ENCODE measurements around the gene NEUROG2.
"Not testable (repeated sequence)": the region's sequence is repeated elsewhere in the genome, so short reads cannot be mapped to it uniquely, and the experiment has no call there.

The NEUROG2 gene

DNA sequence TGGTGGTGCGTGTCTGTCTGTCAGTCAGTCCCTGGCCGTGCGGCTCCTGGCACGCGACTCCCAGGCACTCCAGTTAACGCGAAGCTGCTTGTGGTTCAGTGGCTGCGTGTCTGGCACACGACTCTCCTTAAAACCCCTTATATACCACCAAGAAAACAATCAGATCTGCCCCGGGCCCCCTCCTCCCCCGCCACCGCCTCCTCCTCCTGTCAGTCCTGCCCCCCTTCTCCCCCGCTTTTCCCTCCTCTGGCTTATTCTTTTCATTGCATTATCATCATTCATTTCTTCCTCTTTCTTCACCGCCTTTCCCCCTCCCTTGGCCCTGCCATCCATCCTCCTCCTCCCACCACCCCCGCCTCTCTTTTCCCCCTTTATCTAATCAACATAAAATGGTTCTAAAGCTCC lies at the start of gene NEUROG2:
TSS of gene NEUROG2 (minus strand) at position 115 of the 405 bp plus-strand sequence. CDS start 705 bp downstream, outside the sequence.
- DNase-seq (ENCODE audit: low spot score), result no peak

DNA sequence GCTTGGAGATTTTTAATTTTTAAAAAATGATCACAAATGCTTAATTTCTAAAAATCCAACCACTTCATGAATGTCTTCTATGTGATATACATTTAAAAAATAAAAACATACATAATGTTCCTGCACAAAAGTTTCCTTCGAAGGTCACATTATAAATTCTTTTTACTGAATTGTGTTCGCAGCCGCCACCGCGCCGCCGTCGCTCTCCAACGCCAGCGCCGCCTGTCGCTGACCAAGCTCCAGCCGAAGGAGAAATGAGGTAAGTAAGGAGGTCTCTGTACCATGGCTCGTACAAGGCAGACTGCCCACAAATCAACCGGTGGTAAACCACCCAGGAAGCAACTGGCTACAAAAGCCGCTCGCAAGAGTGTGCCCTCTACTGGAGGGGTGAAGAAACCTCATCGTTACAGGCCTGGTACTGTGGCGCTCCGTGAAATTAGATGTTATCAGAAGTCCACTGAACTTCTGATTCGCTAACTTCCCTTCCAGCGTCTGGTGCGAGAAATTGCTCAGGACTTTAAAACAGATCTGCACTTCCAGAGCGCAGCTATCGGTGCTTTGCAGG lies 48.8 kb upstream of the NEUROG2 start:
- no peak for DNase-seq (ENCODE audit: low spot score)

DNA sequence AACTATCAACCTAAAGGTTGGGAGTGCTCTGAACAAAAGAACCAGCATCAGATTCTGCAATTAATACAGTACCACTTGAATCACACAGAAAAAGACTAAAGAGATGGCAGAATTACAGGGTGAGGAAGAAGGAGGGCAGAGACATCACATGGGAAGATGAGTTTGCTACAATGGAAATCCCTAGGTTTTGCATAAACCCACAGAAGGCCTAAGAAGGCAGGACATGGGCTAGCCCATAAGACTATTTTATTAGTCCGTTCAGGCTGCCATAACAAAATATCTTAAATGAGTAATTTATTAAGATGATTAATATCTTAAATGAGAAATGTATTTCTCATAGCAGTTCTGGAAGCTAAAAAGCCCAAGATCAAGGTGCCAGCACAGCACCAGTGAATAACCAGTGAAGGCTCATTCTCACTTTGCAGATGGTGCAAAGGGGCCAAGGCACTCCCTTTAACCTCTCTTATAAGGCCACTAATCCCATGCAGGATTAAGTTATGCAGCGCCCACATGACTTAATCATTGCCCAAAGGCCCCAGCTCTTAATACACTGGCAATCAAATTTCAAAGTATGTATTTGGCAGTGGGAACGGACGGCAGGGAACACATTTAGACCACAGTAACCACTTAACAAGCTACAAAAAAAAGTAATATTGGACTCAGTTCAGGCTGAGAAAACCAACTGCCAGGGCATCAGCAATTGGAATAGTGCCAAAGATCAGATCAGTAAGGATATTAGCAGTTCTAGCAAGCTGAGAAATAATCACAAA lies 47.6 kb upstream of the NEUROG2 start:
- peak; percentile 53 for DNase-seq (ENCODE audit: low spot score)

DNA sequence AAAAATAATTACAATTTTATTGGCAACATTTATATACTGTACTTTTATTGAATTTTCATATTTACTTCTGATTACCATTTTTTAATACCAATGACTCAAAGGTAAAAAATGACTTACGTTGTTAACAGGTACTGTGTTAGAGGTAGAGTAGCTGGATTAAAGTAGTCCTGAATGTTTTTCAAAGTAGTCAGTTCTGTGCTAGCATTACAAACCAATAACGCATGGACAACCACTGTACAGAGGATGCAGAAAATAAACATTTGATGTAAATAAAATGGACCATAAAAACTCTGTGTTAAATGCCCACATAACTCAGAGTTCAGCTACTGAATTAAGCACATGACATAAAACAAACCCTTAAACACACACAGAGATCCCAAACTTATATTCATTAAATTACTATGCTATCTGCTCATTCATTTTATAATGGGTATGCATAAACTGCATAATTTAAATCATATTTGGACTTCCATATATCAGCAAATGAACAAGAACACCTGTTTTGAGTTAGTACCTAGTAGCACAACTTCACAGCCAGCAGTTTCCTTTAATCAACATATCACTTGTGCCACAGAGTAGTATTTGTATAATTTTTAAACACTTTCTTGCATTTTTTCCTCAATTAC lies 46.4 kb upstream of the NEUROG2 start:
- no peak for DNase-seq (ENCODE audit: low spot score)

DNA sequence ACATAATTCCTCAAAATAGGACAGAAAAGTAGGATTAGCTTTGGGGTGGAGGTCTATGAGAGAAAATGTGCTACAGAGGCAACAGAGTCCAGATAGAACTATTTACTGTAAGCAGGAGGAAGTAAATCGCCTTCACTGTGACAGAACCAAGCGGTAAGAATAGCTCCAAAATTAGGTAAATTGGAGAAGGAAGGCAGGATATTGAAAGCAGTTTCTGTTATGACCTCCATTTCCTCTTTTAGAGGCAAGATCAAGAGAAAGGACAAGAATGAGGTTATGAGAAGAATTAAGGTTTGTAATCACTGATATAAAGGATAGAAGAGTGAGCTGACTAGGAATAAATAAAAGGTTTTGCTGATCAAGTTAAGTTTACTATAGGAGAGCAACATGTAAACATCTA lies 44.1 kb upstream of the NEUROG2 start:
- no peak for DNase-seq (ENCODE audit: low spot score)

DNA sequence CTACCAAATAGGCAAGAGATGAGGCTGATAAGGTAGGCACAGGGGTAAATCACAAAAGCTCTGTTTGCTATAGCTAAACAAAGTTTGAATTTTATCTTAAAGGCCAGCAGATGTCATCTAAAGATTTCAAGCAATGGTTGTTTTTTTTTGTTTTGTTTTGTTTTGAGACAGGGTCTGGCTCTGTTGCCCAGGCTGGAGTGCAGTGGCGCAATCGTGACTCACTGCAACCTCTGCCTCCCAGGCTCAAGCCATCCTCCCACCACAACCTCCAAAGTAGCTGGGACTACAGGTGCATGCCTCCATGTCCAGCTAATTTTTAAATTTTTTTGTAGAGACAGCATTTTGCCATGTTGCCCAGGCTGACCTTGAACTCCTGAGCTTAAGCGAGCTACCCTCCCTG lies 43.1 kb upstream of the NEUROG2 start:
- DNase-seq (ENCODE audit: low spot score), result no peak

DNA sequence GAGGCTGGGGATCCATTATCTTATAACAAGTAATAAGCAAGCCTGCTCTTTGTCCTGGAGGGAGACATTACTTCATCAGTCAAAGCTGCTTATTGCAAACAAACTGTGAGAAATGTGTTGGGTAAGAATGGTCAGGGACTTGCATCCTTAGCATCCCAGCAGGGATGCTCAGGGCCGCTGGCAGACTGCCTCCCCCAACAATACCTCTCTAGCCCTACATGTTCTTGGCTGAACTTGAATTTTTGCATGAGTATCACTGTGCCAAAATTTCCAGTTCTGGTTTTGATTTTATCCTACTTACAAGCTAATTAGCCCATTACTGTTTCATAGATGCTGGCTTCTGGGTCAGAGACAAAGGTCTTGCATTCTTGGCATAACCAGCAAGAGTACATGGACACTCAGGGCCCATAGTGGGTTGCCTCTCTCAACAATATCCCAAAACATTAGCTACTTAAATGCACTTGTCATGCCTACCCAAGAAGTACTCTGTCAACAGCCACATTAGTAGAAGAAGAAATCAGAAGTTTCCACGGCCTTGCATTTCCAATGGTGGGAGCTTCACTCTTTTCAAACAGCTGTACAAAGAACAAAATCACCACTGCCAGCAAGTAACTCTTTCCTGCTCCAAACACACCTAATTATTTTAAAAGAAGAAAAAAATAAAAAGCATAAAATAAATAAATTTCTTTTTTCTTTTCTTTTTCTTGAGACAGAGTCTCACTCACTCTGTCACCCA lies 41.9 kb upstream of the NEUROG2 start:
- no peak for DNase-seq (ENCODE audit: low spot score)

DNA sequence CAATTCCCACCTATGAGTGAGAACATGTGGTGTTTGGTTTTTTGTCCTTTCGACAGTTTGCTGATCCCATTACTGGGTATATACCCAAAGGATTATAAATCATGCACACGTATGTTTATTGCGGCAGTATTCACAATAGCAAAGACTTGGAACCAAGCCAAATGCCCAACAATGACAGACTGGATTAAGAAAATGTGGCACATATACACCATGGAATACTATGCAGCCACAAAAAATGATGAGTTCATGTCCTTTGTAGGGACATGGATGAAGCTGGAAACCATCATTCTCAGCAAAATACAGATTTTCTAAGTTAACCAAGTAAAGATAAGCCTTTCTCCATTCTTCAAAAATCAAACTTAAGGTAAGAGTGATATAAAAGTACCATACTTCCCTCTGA lies 38.3 kb upstream of the NEUROG2 start:
- not testable (repeated sequence) for DNase-seq (ENCODE audit: low spot score)

DNA sequence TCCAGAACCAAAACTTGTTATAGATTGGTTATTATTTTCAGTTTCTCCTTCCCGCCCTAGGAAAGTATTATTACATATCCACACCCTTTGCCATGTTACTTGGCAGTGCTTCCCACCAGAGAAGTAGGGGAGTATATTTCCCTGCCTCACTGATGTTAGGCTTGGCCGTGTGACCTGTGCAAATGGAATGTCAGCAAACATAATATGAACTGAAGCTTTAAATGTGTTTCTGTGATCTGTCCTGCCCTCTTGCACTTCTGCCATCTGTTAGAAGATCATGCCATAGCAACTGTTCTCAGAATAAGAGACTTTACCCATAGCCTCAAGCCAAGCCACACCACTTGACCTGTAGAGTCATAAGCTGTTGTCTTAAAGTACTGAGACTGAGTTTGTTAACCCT lies 36.7 kb upstream of the NEUROG2 start:
- no peak for DNase-seq (ENCODE audit: low spot score)

DNA sequence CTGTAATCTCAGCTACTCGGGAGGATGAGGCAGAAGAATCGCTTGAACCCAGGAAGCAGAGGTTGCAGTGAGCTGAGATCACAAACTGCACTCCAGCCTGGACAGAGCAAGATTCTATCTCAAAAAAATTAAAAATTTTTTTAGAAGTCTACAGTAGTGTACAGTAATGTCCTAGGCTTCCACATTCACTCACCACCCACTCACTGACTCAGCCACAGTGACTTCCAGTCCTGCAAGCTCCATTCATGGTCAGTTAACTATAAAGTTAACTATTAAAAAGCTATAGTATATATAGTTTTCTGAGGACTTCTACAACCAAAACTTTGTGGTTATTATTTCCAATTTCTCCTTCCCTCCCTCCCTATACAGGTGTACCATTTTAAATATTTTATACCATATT lies 34.7 kb upstream of the NEUROG2 start:
- DNase-seq (ENCODE audit: low spot score), result no peak

DNA sequence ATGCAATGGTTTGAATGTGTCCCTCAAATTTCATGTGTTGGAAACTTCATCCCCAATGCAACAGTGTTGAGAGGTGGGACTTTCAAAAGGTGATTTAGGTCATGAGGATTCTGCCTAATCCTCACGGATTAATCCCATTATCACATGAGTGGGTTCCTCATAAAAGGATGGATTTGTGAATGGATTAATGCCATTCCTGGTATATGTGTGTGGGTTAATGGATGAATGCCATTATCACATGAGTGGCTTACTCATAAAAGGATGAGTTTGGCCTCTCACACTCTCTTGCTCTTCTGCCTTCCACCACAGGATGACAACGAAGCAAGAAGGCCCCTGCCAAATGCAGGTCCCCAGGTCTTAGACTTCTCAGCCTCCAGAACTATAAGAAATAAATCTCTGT lies 30.5 kb upstream of the NEUROG2 start:
- no peak for DNase-seq (ENCODE audit: low spot score)

DNA sequence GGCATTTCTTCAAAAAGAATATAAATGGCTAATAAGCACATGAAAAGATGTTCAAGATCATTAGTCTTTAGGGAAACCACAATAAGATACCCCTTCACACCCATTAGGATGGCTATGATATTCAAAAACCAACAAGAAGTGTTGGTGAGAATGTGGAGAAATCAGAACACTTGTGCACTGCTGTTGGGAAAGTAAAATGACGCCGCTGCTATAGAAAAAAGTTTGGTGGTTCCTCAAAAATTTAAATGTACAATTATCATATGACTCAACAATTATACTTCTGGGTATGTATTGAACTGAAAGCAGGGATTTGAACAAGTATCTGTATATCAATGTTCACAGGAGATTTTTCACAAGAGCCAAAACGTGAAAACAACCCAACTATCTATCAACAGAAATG lies 29.4 kb upstream of the NEUROG2 start:
- no peak for DNase-seq (ENCODE audit: low spot score)

DNA sequence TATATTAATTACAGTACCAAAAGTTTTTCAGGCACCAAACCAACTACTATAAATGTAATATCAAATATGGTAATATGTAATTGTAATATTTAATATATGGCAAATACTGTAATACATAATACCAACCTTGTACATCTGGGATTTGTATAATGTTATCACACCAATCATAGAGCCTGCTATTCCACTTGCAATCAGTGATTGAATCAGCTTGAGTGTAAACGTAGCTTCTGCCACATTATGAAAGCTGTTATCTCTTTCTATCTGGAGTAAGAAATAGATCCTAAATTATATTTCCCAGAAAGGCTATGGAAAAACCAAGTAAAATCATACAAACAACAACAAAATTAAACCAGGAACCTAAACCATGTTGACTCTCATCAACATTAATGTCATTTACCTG lies 24.7 kb upstream of the NEUROG2 start:
- no peak for DNase-seq (ENCODE audit: low spot score)

DNA sequence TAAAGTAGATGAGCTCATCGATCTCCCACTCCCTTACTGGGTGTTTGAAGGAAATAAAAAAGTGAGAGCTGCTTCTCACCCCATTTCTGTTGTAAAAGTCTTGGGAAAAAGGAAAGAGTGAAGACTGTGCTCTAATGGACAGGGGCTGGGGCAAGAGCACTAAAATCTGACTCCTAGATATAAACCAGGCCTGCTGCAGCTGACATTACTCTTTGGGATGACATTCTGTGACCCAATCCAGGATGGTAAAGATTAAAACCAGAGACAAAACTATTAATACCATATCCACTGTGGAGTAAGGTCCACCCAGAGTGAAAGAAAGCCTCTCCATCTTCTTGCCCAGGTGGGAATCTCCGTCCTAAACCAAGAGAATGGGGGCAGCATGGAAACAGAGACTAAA lies 20.1 kb upstream of the NEUROG2 start:
- no peak for DNase-seq (ENCODE audit: low spot score)

DNA sequence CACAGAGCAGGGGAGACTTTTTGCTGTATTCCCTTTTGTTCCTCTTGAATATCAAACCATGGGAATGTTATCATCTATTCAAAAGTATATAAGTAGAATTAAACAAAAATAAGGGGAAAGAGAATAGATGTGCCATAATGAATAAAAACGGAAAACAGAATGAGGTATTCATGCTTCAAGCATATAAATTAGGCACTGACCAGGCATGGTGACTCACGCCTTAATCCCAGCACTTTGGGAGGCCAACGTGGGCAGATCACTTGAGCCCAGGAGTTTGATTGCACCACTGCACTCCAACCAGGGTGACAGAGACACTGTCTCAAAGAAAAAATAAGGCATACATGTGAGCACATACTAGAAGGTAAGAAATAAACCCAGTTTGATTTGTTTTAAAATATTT lies 16.3 kb upstream of the NEUROG2 start:
- no peak for DNase-seq (ENCODE audit: low spot score)

DNA sequence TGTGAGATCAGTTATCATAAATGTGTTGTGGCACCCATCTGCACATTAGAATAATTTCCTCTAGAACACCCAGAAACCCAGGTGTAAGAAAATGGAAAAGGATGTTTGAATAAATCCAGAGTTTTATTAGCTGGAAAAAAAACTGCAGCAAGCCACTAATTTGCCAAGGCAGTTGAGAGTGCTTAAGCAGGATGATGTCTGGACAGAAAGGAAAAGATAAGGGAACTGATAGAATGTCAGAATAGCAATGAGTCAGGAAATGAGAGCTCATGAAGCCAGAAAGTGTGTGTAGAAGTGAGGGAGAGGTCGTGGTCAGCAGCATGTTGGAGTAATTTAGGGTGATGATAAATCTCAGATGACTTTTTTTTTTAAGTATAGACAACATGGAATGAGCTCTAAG lies 15.2 kb upstream of the NEUROG2 start:
- DNase-seq (ENCODE audit: low spot score), result no peak

DNA sequence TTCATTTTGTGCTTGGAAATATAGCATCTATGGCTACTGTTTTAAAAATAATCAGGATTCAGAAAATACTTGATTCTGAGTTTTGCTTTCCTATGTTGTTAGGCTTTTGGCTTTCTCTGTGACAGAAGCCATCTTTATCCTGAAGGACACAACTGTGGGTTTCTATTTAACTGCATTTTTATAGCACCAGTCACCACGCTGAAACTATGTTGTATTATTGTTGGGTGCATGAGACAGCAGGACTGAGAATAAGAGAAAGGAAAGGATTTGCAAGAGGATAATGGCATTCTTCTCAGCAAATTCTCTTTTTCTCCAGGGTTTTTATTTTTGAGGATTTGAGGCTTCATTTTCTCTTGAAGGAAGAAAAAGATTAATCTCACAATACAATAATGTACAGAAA lies 10.1 kb upstream of the NEUROG2 start:
- DNase-seq (ENCODE audit: low spot score), result no peak

DNA sequence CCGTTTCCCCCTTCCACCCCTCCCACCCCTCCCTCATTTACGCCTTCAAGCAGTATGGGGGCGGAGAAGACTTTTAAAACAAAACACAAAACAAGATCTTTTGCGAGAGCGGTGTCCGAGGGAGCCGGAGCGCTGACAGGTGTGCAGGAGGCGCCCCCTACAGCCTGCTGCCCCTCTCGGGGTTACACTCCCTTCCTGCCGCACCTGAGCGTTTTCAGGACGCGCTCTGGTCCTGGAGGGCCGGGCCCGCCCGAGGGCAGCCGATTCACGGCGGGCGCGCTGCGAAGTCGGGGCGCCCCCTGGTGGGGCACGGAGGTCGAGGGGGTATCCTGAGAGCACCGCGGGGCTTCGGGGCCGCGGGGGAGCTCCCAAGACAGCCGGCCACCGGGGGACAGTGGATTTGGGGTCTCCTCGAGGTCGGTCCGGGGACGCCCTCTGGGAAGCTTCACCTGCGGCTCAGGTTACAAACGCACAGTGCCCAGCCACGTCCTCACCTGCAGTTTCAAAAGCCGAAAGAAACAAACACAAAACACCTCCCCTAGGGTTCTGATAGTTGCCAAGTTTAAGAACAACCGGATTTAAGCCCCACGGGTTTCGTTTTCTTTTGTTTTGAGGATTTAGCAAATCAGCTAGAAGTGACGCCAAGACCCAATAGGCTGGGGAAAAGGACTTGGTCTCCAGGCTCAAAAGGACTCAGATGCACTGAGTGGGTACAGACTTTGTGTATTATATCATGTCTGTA lies 8.0 kb upstream of the NEUROG2 start:
- peak; percentile 86 for DNase-seq (ENCODE audit: low spot score)

DNA sequence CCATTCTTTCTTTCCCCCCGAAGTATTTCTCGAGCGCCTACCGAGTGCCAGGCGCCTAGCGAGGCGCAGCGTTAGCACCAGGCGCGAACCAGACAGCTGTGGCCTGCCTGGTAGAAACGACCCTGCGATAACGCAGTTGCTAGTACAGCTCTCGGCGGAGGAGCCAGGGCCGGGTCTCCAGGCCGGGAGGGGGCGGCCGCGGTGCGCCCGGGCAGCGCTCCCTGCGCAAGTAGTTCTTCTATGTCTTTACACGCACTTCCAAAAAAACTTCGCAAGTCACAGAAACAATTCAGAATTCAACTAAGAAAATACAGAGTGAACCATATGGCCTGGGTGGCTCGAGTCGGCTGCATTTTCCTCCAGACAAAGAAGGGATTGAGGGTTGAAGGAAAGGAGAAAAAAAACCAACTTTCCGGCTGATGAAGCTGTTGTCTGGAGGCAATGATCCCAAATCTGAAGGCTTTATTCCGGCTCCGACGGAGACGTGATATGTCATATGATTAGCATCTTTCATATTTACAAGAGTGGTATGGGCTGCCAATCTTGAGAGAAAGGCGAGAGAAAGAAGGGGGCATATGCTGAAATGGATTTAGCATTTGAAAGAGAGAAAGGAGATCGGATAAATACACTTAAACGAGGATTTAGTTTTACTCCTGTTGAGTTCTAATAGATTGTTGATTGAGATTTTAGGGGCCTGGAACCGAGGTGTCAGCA lies 7.2 kb upstream of the NEUROG2 start:
- DNase-seq (ENCODE audit: low spot score), result peak; percentile 41

DNA sequence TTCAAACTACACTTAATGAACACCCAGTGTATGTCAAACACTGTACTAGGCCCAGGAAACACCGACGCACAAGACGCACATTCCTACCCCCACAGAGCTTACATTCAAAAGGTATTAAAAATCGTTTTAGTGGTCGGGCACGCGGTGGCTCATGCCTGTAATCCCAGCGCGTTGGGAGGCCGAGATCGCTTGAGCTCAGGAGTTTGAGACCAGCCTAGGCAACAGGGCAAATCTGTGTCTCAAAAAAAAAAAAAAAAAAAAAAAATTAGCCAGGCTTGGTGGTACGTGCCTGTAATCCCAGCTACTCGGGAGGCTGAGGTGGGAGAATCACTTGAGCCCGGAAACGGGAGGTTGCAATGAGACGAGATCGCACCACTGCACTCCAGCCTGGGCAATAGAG lies 6.5 kb upstream of the NEUROG2 start:
- not testable (repeated sequence) for DNase-seq (ENCODE audit: low spot score)
